SU-DHL-6 (cell line): ENCODE measurements around the gene CD96.

Experiments
- EZH2phosphoT487 ChIP-seq: fragments of 200-600 bp; sonication (generic), shearing (Covaris generic); conservative IDR thresholded peaks from 2 replicates; pipeline ENCODE4 v1.6.1; 2018; ENCODE audit warnings: mild to moderate bottlenecking, antibody characterized with exemption, low read length, moderate library complexity, mixed read lengths
- TF ChIP-seq, protein P1 (sequence below): fragments of 200-600 bp; sonication (generic); IDR thresholded peaks from one replicate; pipeline ENCODE4 v1.5.1; 2017; ENCODE audit warnings: antibody characterized with exemption, mild to moderate bottlenecking, low read length, moderate library complexity; ENCODE audit not compliant: insufficient read depth, poor library complexity, severe bottlenecking

GRCh38 chr3:111577113-111577512, 35.1 kb downstream of the CD96 start:
- TF ChIP-seq, protein P1, sequence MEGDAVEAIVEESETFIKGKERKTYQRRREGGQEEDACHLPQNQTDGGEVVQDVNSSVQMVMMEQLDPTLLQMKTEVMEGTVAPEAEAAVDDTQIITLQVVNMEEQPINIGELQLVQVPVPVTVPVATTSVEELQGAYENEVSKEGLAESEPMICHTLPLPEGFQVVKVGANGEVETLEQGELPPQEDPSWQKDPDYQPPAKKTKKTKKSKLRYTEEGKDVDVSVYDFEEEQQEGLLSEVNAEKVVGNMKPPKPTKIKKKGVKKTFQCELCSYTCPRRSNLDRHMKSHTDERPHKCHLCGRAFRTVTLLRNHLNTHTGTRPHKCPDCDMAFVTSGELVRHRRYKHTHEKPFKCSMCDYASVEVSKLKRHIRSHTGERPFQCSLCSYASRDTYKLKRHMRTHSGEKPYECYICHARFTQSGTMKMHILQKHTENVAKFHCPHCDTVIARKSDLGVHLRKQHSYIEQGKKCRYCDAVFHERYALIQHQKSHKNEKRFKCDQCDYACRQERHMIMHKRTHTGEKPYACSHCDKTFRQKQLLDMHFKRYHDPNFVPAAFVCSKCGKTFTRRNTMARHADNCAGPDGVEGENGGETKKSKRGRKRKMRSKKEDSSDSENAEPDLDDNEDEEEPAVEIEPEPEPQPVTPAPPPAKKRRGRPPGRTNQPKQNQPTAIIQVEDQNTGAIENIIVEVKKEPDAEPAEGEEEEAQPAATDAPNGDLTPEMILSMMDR = no peak
- no peak for TF ChIP-seq EZH2phosphoT487
